K562 (cell line): ENCODE results near the gene EFCAB12. TPM values are rescaled to one million over a fixed set of nuclear protein-coding genes. Genes with fewer than 3 reads are reported as not detected.

Source experiments
- ARHGAP35 ChIP-seq: fragments of 450-650 bp; IDR thresholded peaks from 2 replicates; pipeline ENCODE4 v1.6.1; 2018; ENCODE audit not compliant: partially characterized antibody
- BRCA1 ChIP-seq, 2 experiments: fragments of 450-650 bp in 1 of 2; sonication (generic) in 1 of 2; formaldehyde crosslinking in 1 of 2; IDR thresholded peaks; 2 replicates each; pipeline versions ENCODE4 v1.5.0 to v1.6.1; 2017 to 2020; ENCODE audit warnings: mild to moderate bottlenecking in 1 of 2, missing genetic modification reagents in 1 of 2
- CREM ChIP-seq: IDR thresholded peaks from 2 replicates; pipeline ENCODE4 v1.6.1; 2014; ENCODE audit warnings: antibody characterized with exemption, low read depth
- CSDE1 ChIP-seq, 2 experiments: fragments of 450-650 bp; IDR thresholded peaks; 2 replicates each; pipeline ENCODE4 v1.6.1; 2016; ENCODE audit warnings: mild to moderate bottlenecking in 1 of 2
- EWSR1 ChIP-seq: fragments of 450-650 bp; IDR thresholded peaks from 2 replicates; pipeline ENCODE4 v1.6.1; 2018; ENCODE audit warnings: borderline replicate concordance, mild to moderate bottlenecking, low read depth, moderate library complexity; ENCODE audit not compliant: partially characterized antibody
- HLTF ChIP-seq: fragments of 450-650 bp; IDR thresholded peaks from 2 replicates; pipeline ENCODE4 v1.6.1; 2016
- JUND ChIP-seq, 2 experiments: IDR thresholded peaks; 2 replicates in 1 of 2; 3 replicates in 1 of 2; pipeline ENCODE4 v1.6.1; 2011; ENCODE audit warnings: borderline replicate concordance in 2 of 2, low read depth in 2 of 2, low read length in 2 of 2, improper control_type of control experiment in 1 of 2, missing biosample characterization in 1 of 2, missing genetic modification characterization in 1 of 2, missing genetic modification reagents in 1 of 2
- KDM2B ChIP-seq: fragments of 250-450 bp; sonication (Bioruptor Pico); IDR thresholded peaks from 2 replicates; pipeline ENCODE4 v1.8.0; 2021; ENCODE audit warnings: mild to moderate bottlenecking, moderate library complexity
- MEF2A ChIP-seq: IDR thresholded peaks from 2 replicates; pipeline ENCODE4 v1.6.1; 2011; ENCODE audit warnings: low read depth, mild to moderate bottlenecking, low read length, moderate library complexity; ENCODE audit not compliant: control insufficient read depth
- NONO ChIP-seq, 2 experiments: fragments of 200-400 bp in 1 of 2; fragments of 450-650 bp in 1 of 2; formaldehyde crosslinking in 1 of 2; IDR thresholded peaks; 2 replicates each; pipeline ENCODE4 v1.6.1; 2017; ENCODE audit warnings: low read depth in 2 of 2, mild to moderate bottlenecking in 2 of 2, moderate library complexity in 2 of 2, low read length in 1 of 2
- PATZ1 ChIP-seq: fragments of 250-450 bp; sonication (Bioruptor Pico); IDR thresholded peaks from 2 replicates; pipeline ENCODE4 v1.5.0; 2020; ENCODE audit warnings: mild to moderate bottlenecking, borderline replicate concordance
- PPARD ChIP-seq: fragments of 250-450 bp; sonication (Bioruptor Pico); IDR thresholded peaks from 2 replicates; pipeline ENCODE4 v1.8.0; 2022; ENCODE audit warnings: inconsistent platforms, mild to moderate bottlenecking, moderate library complexity
- RBFOX2 ChIP-seq: fragments of 200-400 bp; formaldehyde crosslinking; IDR thresholded peaks from 2 replicates; pipeline ENCODE4 v1.6.1; 2017; ENCODE audit warnings: low read depth, mild to moderate bottlenecking, low read length, moderate library complexity
- RBM34 ChIP-seq: fragments of 200-400 bp; formaldehyde crosslinking; IDR thresholded peaks from 2 replicates; pipeline ENCODE4 v1.6.1; 2018; ENCODE audit warnings: low read length, borderline replicate concordance; ENCODE audit not compliant: insufficient read depth
- SIN3A ChIP-seq, 2 experiments: fragments of 150-350 bp in 1 of 2; IDR thresholded peaks; 2 replicates each; pipeline ENCODE4 v1.6.1; 2011 to 2016; ENCODE audit warnings: borderline replicate concordance in 2 of 2, low read depth in 2 of 2, low read length in 2 of 2, mild to moderate bottlenecking in 2 of 2, moderate library complexity in 2 of 2; ENCODE audit not compliant: control insufficient read depth in 1 of 2
- TRIM24 ChIP-seq, 2 experiments: fragments of 450-650 bp; IDR thresholded peaks; 2 replicates each; pipeline ENCODE4 v1.6.1; 2016
- TRIM25 ChIP-seq: fragments of 450-650 bp; IDR thresholded peaks from 2 replicates; pipeline ENCODE4 v1.7.0; 2016; ENCODE audit warnings: borderline replicate concordance
- YBX1 ChIP-seq: fragments of 450-650 bp; IDR thresholded peaks from 2 replicates; pipeline ENCODE4 v1.7.1; 2016; ENCODE audit warnings: mild to moderate bottlenecking
- ZFP36 ChIP-seq: fragments of 150-350 bp; IDR thresholded peaks from 2 replicates; pipeline ENCODE4 v1.6.1; 2018; ENCODE audit warnings: low read length, low read depth; ENCODE audit not compliant: partially characterized antibody
- ZNF165 ChIP-seq: fragments of 250-450 bp; sonication (Bioruptor Pico); IDR thresholded peaks from 2 replicates; pipeline ENCODE4 v1.4.0; 2020; ENCODE audit warnings: borderline replicate concordance
- ZNF41 ChIP-seq: fragments of 250-450 bp; sonication (Bioruptor Pico); conservative IDR thresholded peaks from 2 replicates; pipeline ENCODE4 v1.4.0; 2020; ENCODE audit warnings: mild to moderate bottlenecking
- ZNF707 ChIP-seq: fragments of 250-450 bp; sonication (Bioruptor Pico); conservative IDR thresholded peaks from 2 replicates; pipeline ENCODE4 v1.8.0; 2022; ENCODE audit warnings: inconsistent platforms, mild to moderate bottlenecking, moderate library complexity
- ZNF717 ChIP-seq: fragments of 250-450 bp; sonication (Bioruptor Pico); IDR thresholded peaks from 2 replicates; pipeline ENCODE4 v1.5.0; 2021
- ZNF766 ChIP-seq: fragments of 200-800 bp; sonication (Bioruptor generic); conservative IDR thresholded peaks from 2 replicates; pipeline ENCODE4 v1.6.1; 2016; ENCODE audit warnings: missing genetic modification characterization, missing compliant biosample characterization
- polyA plus RNA-seq, 8 experiments: library from polyadenylated mRNA; depleted of rRNA in 4 of 8; stranded (reverse) in 5 of 8; unstranded in 3 of 8; fragments of >200 nt; fragmentation: Nextera tagmentation in 2 of 8; fragmentation: Illumina TruSeq in 1 of 8; extraction: Ambion mirVana in 2 of 8; extraction: Trizol in 1 of 8; gene quantifications; 2 replicates each; pipeline versions ENCODE4 v1.2.1 to v1.2.3, GENCODE V29; 2011 to 2014; ENCODE audit warnings: inconsistent platforms in 1 of 8, missing spikeins in 1 of 8
- total RNA-seq, 7 experiments: library from RNA; depleted of rRNA in 6 of 7; stranded (reverse); fragments of >200 nt in 6 of 7; fragmentation: Illumina TruSeq in 2 of 7; extraction: Trizol in 2 of 7; gene quantifications; 2 replicates each; pipeline versions ENCODE4 v1.2.1 to v1.2.3, GENCODE V29; 2011 to 2021; ENCODE audit warnings: low replicate concordance in 1 of 7
- TF ChIP-seq, protein P1 (sequence below): fragments of 250-450 bp; sonication (Bioruptor Pico); IDR thresholded peaks from 2 replicates; pipeline ENCODE4 v1.8.0; 2021; ENCODE audit warnings: moderate library complexity, mild to moderate bottlenecking, inconsistent platforms

The EFCAB12 gene
- total and polyA plus RNA-seq, 9 of the 15 experiments (the other 6 are each of a cell fraction or from before 2014, with no cell fraction given) = 0.08 to 0.95 (median 0.56) TPM; not detected in 1

DNA sequence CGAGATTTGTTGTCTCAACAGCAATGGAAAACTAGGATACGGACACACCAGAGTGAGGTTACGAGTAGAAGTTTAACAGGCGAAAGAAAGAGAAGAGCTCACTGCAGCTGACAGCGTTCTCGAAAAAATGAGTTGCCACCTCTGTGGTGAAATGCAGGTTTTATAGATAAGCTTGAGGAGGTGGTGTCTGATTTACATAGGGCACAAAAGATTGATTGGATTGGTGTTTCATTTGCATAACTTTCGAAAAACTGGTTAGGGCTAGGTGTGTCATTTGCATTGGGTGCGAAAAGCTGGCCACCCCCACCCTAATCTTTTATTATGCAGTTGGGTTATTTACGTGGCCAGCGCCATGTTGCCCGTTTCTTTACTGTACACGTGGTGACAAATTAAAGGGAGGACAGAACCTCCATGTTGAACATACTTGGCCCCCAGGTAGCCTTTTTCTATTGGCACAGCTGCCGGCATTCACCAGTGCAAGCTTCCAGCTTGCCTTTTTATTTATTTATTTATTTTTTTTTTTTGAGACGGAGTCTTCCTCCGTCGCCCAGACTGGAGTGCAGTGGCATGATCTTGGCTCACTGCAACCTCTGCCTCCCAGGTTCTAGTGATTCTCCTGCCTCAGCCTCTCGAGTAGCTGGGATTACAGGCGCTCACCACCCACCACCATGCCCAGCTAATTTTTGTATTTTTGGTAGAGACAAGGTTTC is 19.9 kb upstream of the EFCAB12 start (continued):
- TF ChIP-seq JUND (IDR thresholded peaks at IDR 0.05; ENCODE audit: borderline replicate concordance, low read depth, low read length) (0 out of 2 replicates have a peak, but pooled peaks have one; percentile 16), JUND (tag; IDR thresholded peaks at IDR 0.05; ENCODE audit: borderline replicate concordance, low read depth, low read length) (no peak), PPARD (CRISPR knock-in tag) (no peak), ARHGAP35 (no peak), ZNF707 (CRISPR knock-in tag) (no peak), ZNF41 (CRISPR knock-in tag) (no peak), SIN3A (IDR thresholded peaks at IDR 0.05; ENCODE audit: borderline replicate concordance in 2 of 2, control insufficient read depth in 1 of 2, low read depth in 2 of 2, low read length in 2 of 2) (no peak), HLTF (no peak), CREM (peak; percentile 31; the same call in 1 of the 2 replicates), ZNF165 (CRISPR knock-in tag) (no peak), ZNF717 (CRISPR knock-in tag) (no peak), EWSR1 (no peak), RBM34 (no peak), KDM2B (no peak), TRIM25 (0 out of 2 replicates have a peak, but pooled peaks have one; percentile 18), ZNF766 (CRISPR knock-in tag) (no peak), MEF2A (no peak), TRIM24 (IDR thresholded peaks at IDR 0.05) (no peak), ZFP36 (no peak), PATZ1 (CRISPR knock-in tag) (no peak), CSDE1 (IDR thresholded peaks at IDR 0.05) (peak in 1 of 2 experiments; percentile 65; a peak in 1 of 4 replicates), NONO (IDR thresholded peaks at IDR 0.05; ENCODE audit: low read depth in 2 of 2, low read length in 1 of 2) (0 out of 4 replicates have a peak, but pooled peaks of 1 of the 2 experiments have one; percentile 45), YBX1 (no peak), RBFOX2 (peak; percentile 75), BRCA1 (IDR thresholded peaks at IDR 0.05) (no peak), BRCA1 (CRISPR knock-in tag; IDR thresholded peaks at IDR 0.05) (no peak)
- TF ChIP-seq, protein P1, sequence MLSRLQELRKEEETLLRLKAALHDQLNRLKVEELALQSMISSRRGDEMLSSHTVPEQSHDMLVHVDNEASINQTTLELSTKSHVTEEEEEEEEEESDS (CRISPR knock-in tag) = no peak
